ENCODE results near the gene EYS.

EYS gene

GRCh38 chr6:64590965-64591675, 1115.9 kb downstream of the EYS start:
- no peak for DNase-seq (ENCODE audit: low spot score)

- no peak for DNase-seq (ENCODE audit: low spot score)
These were observed 1117.1 kb downstream of the EYS start for GRCh38 chr6:64589961-64590360.

- no peak for DNase-seq (ENCODE audit: low spot score)
These were observed 1126.7 kb downstream of the EYS start for GRCh38 chr6:64580346-64580745.

- DNase-seq (ENCODE audit: low spot score): no peak
These were observed 1153.7 kb downstream of the EYS start for GRCh38 chr6:64553249-64553786.

GRCh38 chr6:64547594-64548268, 1159.3 kb downstream of the EYS start:
- no peak for DNase-seq (ENCODE audit: low spot score)

- no peak for DNase-seq (ENCODE audit: low spot score)
These were observed 1167.1 kb downstream of the EYS start for GRCh38 chr6:64539917-64540316.

DNA sequence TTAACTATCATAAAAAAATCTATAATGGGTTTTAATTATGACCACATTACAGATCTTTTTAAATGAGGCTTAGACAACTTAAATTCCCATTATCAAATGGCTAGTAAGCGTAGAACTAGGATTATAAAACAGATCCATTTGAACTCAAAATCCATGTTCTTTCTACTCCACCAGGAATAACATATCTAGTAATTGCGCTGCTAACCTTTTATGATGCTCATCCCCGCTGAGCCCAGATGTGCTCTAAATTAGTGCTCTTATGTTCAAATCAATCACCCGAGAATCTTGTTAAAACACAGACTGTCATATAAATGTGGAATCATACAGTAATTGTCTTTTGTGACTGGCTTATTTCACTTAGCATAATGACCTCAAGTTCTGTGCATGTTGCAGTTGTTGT, 1168.3 kb downstream of the EYS start:
- no peak for DNase-seq (ENCODE audit: low spot score)

DNA sequence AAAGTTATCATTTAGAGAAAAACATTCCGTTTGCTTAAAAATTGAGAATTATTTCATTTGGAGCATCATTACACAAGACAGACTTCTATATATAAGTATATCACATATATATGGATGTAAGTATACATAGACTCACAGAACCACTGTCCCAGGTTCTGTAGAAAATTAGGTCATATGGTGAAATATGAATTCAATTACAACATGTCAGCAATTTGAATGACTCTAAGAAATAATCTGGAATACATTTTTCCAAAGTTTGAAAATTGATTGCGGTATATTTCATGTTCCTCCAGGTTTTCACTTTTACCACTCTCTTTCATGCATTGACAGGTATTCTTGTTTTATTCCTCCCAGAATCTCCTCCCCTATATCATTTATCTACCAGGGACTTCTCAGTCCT, 1179.1 kb downstream of the EYS start:
- no peak for DNase-seq (ENCODE audit: low spot score)

DNA sequence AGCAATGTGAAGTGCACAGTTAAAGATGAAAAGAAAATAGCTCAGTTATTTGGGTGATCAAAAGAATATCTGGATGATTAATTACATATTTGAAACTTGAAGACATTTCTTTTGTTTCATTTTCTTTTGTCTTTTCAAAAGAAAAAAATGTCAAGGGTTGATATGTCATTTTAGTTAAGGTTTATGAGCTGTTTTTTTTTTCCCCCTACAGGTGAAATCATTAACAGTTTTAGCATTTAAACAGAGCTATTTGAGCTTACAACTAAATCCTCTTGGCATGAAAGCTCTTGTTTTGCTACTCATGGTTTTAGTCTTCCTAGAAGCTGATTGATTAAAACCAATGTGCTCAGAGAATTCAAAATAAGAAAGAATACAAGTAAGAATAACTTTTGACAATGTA, 1184.2 kb downstream of the EYS start:
- DNase-seq (ENCODE audit: low spot score): no peak

- no peak for DNase-seq (ENCODE audit: low spot score)
These were observed 1187.0 kb downstream of the EYS start for GRCh38 chr6:64520050-64520449.

GRCh38 chr6:64516393-64516792, 1190.6 kb downstream of the EYS start:
- no peak for DNase-seq (ENCODE audit: low spot score)

DNA sequence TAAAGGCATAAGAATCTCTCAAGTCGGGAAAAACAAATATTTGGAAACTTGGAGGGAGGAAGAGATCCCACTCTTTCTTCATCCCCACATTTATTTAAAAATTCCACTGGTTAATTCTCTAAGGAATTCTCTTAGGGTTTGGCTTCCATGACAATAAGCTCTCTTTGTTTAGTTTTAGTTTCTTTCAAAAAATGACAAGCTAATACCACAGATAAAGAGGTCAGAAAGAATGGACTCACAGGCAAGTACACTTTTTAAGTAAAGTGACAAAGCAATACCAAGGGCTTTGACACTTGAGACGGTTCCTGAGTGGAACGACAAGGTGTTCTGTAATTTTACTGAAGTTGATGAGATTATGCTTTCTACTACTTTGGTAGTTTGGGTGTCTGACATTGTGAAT, 1199.4 kb downstream of the EYS start:
- DNase-seq (ENCODE audit: low spot score): no peak

DNA sequence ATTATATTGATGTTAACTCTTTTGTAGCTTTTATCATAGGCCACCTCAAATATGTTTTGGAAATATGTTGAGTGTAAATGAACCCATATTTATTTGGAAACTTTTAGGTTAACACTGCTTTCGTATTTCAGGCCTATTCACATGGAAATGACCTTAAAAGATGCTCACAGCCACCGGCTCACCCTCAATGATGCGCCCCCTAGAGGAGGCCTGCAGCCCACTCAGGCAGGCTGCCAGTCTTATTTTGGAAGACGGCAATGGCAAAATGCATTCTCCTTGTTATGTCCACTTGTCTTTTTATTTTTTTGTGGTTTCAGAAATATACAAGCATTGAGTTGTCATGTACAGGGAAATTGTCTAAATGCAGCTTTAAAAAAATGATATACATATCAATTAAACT, 1201.7 kb downstream of the EYS start:
- no peak for DNase-seq (ENCODE audit: low spot score)

GRCh38 chr6:64504503-64504902, 1202.5 kb downstream of the EYS start:
- no peak for DNase-seq (ENCODE audit: low spot score)

- no peak for DNase-seq (ENCODE audit: low spot score)
These were observed 1204.2 kb downstream of the EYS start for GRCh38 chr6:64502801-64503200.

GRCh38 chr6:64497634-64498033, 1209.4 kb downstream of the EYS start:
- no peak for DNase-seq (ENCODE audit: low spot score)

DNA sequence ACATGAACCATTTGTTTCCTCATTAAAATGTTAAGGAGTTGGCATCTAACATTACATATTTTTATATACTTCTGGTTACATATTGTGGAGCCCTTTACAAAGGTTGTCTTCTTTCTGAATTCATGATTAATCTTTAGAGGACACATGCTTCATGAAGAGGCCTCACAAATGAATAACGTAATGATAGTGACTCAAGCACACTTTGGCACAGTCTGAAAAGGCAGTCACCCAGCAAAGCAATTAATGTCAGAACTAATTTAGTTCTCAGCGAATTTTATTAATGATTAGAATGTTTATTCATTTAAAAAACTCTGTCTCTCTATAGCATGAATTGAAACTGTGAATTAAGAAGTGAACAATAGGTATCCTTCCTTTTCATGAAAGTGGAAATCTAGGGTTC, 1217.3 kb downstream of the EYS start:
- DNase-seq (ENCODE audit: low spot score): no peak

- no peak for DNase-seq (ENCODE audit: low spot score)
These were observed 1220.3 kb downstream of the EYS start for GRCh38 chr6:64486578-64487351.

GRCh38 chr6:64483956-64484499, 1223.0 kb downstream of the EYS start:
- no peak for DNase-seq (ENCODE audit: low spot score)

GRCh38 chr6:64482631-64483030, 1224.4 kb downstream of the EYS start:
- no peak for DNase-seq (ENCODE audit: low spot score)

DNA sequence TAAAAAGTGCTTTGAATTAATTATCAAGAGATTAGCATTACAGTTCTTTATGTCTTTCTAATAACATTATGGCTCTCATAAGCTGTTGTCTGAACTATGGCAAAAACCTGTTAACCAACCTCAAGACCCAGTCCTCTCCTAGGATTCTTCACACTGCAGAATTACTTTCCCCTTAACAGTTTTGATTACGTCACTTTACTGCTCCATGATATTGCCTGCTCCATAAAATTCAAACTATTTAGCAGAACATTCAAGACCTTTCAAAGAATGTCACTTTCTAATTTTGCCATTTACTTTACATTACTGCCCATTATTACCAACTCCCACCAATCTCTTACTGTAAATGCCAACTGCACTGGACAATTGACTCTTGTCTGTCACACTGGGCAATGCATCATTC, 1227.9 kb downstream of the EYS start:
- no peak for DNase-seq (ENCODE audit: low spot score)

DNA sequence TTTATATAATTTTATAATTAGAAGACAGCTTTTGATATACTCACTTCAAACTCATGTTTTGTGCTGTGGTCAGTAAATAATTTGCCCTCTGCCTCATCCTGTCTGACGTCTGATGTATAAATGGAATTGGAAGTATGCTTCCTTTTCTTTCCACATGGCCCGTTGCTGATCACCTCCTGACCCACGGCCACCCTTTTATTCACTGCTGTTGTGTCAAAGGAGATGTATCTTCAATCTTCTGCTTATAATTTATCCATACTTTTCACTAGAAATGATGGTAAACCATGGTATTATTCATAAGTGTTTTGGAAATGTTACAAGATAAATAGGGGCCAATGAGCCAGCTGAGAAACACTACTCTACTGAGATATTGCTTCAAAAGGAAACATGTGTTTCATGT, 1229.6 kb downstream of the EYS start:
- DNase-seq (ENCODE audit: low spot score): no peak

DNA sequence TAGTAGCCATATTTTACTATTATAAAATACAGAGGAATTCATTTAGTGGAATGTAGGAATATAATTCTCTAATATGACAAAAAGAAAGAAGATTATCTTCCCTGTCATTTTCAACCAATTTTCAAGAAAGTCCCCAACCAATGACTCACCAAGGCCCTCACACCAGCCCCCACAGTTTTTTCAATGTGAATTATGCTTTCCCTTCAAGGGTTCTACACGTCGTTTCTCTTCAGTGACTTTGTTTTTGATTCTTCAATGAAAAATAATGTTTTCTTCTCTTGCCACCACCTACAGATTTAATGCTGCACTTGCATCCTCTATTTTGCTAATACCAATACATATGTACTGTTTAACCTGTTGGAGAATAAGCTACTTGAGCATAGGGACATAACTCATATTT, 1230.1 kb downstream of the EYS start:
- DNase-seq (ENCODE audit: low spot score): no peak

Data from Ammon's horn (tissue), 1 donor.